Lower lobe of right lung (tissue), 2 donors: ENCODE data around the gene MAP1LC3B2. TPM values are rescaled to one million over a fixed set of nuclear protein-coding genes. Genes with fewer than 3 reads are reported as not detected.

Experiments
- ATAC-seq, 2 donors: fragments of 200-7000 bp; cut with Tn5 transposase; one replicate each; pipeline ENCODE4 v1.9.1; 2020 to 2022; ENCODE audit warnings: mild to moderate bottlenecking in 2 of 2, moderate library complexity in 2 of 2
- DNase-seq: peaks from one replicate; pipeline ENCODE4 v3.0.0-alpha.2; 2020
- H3K27ac ChIP-seq: fragments of 200-600 bp; one replicate; pipeline ENCODE4 v1.8.0; 2022
- H3K27me3 ChIP-seq: fragments of 200-600 bp; one replicate; pipeline ENCODE4 v1.8.0; 2022; ENCODE audit warnings: low read depth
- H3K36me3 ChIP-seq: fragments of 200-600 bp; one replicate; pipeline ENCODE4 v1.8.0; 2022; ENCODE audit warnings: mild to moderate bottlenecking
- H3K4me1 ChIP-seq: fragments of 200-600 bp; one replicate; pipeline ENCODE4 v1.8.0; 2022
- H3K4me3 ChIP-seq: fragments of 200-600 bp; one replicate; pipeline ENCODE4 v1.8.0; 2022; ENCODE audit warnings: mild to moderate bottlenecking
- H3K9me3 ChIP-seq: fragments of 200-600 bp; one replicate; pipeline ENCODE4 v1.8.0; 2022
- intact Hi-C: fragments of 100-400 bp; cut with DNase I; formaldehyde crosslinking; loops from one replicate; pipeline ENCODE4 v1.11.0; 2022
- total RNA-seq: library from RNA; stranded (reverse); fragmentation: NEBNext Ultra II Directional; extraction: Animal tissue kit (Norgen Biotek cat#: 25700); gene quantifications from one replicate; pipeline ENCODE4 v1.2.1, GENCODE V29; 2021
- TF ChIP-seq, protein P1 (sequence below): fragments of 200-600 bp; IDR thresholded peaks from one replicate; pipeline ENCODE4 v1.8.0; 2022; ENCODE audit warnings: antibody characterized with exemption, mild to moderate bottlenecking
- donor health status: DM: no; HTN: yes; CAD: no; lungs with severe emphysema.

Gene MAP1LC3B2
- total RNA-seq, 1 donor from 2014 or later = 1.9 TPM

DNA sequence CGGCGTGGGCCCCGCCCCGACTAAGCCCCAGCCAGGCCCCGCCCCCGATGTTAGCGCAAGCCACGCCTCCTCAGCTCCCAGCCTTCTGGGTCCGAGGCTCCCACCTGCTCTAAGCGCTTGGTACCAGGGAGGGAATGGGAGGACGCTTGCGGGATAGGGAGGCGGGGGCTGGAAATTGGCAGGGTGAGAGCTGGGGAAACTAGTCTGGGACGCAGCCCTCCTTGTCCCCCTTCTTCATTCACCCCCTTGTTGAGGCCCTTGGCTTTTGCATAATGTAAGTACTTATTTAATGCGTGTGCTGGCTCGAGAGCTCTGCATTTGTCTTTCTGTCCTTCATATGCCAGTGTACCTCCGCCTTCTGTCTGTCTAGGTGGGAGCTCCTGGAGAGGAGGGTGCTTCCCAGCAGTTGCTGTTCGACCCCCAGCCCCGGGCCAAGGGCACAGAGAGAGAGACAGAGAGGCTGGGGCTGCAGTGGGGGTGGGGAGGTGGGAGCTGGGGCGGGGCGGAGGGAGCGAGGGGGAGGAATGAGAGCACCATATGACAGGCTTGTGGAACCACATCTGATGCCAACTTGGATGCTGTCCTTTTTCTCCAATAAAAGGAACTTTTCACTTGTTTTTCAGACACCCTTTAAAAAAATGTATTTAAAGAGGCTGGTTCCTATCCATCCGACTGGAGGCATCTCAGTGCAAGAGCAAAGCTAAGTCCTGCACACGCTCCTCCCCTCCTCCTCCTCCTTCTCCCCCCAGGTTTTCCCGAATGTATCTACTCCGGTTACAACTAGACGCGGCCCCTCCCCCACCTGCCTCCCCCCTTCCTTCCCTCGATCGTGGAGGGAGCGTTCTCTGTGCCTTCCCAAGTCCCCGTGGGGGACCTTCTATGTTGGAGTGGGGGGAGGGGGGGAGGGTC lies 25.6 kb upstream of the MAP1LC3B2 start:
- Histone ChIP-seq H3K4me1 (peaks cover 20% of the 10 kb centered on the region), H3K4me3 (peak overlapping the region; percentile 54), H3K9me3 (no peaks in the 10 kb centered on the region), H3K27ac (peak overlapping the region; percentile 32), H3K27me3 (no peaks in the 10 kb centered on the region), H3K36me3 (no peaks in the 10 kb centered on the region)
- ATAC-seq = peak; percentile 88
- intact Hi-C loops = no loop called here
- DNase-seq = peak; percentile 82
- TF ChIP-seq, protein P1, sequence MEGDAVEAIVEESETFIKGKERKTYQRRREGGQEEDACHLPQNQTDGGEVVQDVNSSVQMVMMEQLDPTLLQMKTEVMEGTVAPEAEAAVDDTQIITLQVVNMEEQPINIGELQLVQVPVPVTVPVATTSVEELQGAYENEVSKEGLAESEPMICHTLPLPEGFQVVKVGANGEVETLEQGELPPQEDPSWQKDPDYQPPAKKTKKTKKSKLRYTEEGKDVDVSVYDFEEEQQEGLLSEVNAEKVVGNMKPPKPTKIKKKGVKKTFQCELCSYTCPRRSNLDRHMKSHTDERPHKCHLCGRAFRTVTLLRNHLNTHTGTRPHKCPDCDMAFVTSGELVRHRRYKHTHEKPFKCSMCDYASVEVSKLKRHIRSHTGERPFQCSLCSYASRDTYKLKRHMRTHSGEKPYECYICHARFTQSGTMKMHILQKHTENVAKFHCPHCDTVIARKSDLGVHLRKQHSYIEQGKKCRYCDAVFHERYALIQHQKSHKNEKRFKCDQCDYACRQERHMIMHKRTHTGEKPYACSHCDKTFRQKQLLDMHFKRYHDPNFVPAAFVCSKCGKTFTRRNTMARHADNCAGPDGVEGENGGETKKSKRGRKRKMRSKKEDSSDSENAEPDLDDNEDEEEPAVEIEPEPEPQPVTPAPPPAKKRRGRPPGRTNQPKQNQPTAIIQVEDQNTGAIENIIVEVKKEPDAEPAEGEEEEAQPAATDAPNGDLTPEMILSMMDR = no peak

DNA sequence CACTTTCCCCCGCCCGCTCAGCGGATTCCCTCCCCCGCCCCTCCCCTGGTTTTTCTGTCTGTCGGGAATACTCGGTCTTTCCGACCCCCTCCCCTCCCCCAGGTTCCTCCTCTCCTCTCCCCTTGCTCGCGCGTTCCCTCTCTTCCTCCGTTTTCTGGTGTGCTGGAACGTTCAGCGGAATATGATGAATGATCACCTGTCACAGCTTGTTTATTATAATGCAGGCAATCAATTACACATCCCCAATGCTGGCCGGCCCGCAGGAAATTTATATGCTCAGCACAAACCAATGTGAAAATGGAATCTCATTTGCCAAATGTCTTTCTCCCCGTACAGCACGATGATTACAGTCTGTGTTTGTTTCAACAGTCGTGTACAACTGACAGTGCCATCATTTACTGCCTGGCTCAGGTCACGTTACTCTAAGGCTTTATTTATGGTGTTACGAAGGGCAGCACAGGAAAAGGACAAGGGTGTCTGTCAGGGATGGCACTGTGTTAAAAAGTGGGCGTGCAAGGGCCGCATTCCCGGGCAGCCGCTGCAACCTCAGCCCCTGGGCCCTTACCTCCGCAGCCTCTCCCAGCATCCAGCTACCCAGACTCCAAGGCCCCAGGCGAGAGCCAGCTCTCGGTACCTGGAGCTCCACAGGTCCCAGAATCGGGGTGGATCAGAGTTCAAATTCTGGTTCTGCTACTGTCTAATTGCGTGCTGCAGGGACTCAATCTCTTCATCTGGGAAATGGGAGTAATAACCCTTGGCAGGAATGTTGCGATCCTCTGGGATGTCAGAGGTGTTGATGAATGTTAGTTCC lies 24.7 kb upstream of the MAP1LC3B2 start:
- DNase-seq = no peak
- Histone ChIP-seq H3K27ac (no peak overlapping the region), H3K4me1 (peaks cover 29% of the 10 kb centered on the region), H3K27me3 (no peaks in the 10 kb centered on the region), H3K4me3 (peak overlapping the region; percentile 54), H3K9me3 (no peaks in the 10 kb centered on the region), H3K36me3 (no peaks in the 10 kb centered on the region)
- TF ChIP-seq, protein P1 = no peak
- ATAC-seq = peak in 1 of 2 donors; percentile 6
- intact Hi-C loops = no loop called here

- no peaks in the 10 kb centered on the region for H3K27me3 ChIP-seq
- TF ChIP-seq, protein P1 = no peak
- no peak for ATAC-seq
- intact Hi-C loops = no loop called here
- no peak overlapping the region for H3K27ac ChIP-seq
- no peaks in the 10 kb centered on the region for H3K36me3 ChIP-seq
- peaks cover 37% of the 10 kb centered on the region for H3K4me1 ChIP-seq
- DNase-seq = no peak
- no peak overlapping the region for H3K4me3 ChIP-seq
- H3K9me3 ChIP-seq = no peaks in the 10 kb centered on the region
These were observed 23.9 kb upstream of the MAP1LC3B2 start for GRCh38 chr12:116535241-116535640.

DNA sequence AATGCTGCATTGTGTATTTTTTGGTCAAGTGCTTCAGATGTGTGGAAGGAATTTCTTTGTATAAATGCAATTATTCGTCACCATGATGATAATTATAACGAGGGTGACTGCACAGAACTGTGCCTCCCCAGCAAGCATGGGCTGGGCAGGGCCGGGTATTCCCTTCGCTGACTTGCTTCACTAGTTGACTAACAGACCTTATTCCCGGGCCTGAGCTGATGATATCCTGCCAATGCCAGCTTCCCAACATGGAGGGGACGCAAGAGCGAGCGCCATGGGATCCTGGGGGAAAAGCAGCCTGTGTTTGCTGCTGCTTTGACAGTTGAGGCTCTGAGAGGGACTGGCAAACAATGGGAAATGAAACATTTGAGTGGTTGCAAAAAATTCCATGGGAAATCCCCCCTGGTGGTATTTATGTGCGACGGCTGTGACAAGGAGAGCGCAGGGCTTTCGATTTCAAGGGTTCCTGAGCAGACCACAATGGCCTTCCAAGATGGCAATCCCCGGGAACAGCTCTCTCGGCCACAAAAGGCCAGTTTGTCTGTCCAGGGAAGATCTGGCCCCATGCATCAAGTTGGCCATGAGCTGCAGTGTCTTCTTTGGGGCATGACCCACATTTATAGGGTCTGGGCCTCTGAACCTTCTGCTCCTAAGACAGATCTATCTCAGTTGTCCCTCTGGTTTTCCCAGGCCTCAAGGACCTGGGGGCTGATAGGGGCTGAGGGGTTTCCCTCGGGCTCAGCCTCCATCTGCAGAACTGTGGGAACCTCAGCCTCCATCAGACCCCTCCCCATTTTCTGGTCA lies 21.9 kb upstream of the MAP1LC3B2 start:
- TF ChIP-seq, protein P1 = no peak
- no peaks in the 10 kb centered on the region for H3K36me3 ChIP-seq
- no peak overlapping the region for H3K4me3 ChIP-seq
- no peaks in the 10 kb centered on the region for H3K27me3 ChIP-seq
- intact Hi-C loops = no loop called here
- no peaks in the 10 kb centered on the region for H3K9me3 ChIP-seq
- DNase-seq (no peak), ATAC-seq (no peak)
- H3K4me1 ChIP-seq = peaks cover 45% of the 10 kb centered on the region
- H3K27ac ChIP-seq = no peak overlapping the region

GRCh38 chr12:116538076-116538591 lies 21.0 kb upstream of the MAP1LC3B2 start:
- Histone ChIP-seq H3K4me3 (no peak overlapping the region), H3K36me3 (no peaks in the 10 kb centered on the region), H3K4me1 (peaks cover 48% of the 10 kb centered on the region), H3K9me3 (no peaks in the 10 kb centered on the region), H3K27ac (no peak overlapping the region), H3K27me3 (no peaks in the 10 kb centered on the region)
- DNase-seq (no peak), ATAC-seq (no peak)
- intact Hi-C loops = no loop called here
- TF ChIP-seq, protein P1 = no peak
